HEK293T (cell line): Measurements from ENCODE around the gene LRRC36.

ENCODE experiments used
- CTCF ChIA-PET: fragments of 350-600 bp; formaldehyde crosslinking; extraction: SDS; loops from one replicate; lab custom pipeline; 2021; ENCODE audit warnings: antibody characterized with exemption, inconsistent platforms; lab: Yijun Ruan, JAX
- POLR2A ChIA-PET: fragments of 350-600 bp; formaldehyde crosslinking; extraction: SDS; loops from one replicate; lab custom pipeline; 2020; ENCODE audit warnings: antibody characterized with exemption, inconsistent platforms; lab: Yijun Ruan, JAX
- DNase-seq: peaks from one replicate; pipeline ENCODE4 v3.0.0; 2012; ENCODE audit warnings: mixed read lengths; ENCODE audit errors: extremely low spot score
- ARNT ChIP-seq: fragments of 450-650 bp; IDR thresholded peaks from 2 replicates; pipeline ENCODE4 v1.6.1; 2017; ENCODE audit warnings: mild to moderate bottlenecking
- BHLHE40 ChIP-seq: fragments of 450-650 bp; IDR thresholded peaks from 2 replicates; pipeline ENCODE4 v1.6.1; 2016; ENCODE audit warnings: mild to moderate bottlenecking, moderate library complexity, borderline replicate concordance
- CTBP1 ChIP-seq: fragments of 450-650 bp; IDR thresholded peaks from 2 replicates; pipeline ENCODE4 v1.6.1; 2016; ENCODE audit warnings: borderline replicate concordance
- ELF4 ChIP-seq: fragments of 450-650 bp; IDR thresholded peaks from 2 replicates; pipeline ENCODE4 v1.6.1; 2017; ENCODE audit warnings: antibody characterized with exemption
- FOXA1 ChIP-seq: fragments of 450-650 bp; IDR thresholded peaks from 2 replicates; pipeline ENCODE4 v1.6.1; 2016; ENCODE audit warnings: mild to moderate bottlenecking
- FOXK2 ChIP-seq: fragments of 450-650 bp; IDR thresholded peaks from 2 replicates; pipeline ENCODE4 v1.6.1; 2016; ENCODE audit warnings: mild to moderate bottlenecking
- FOXM1 ChIP-seq: fragments of 450-650 bp; IDR thresholded peaks from 2 replicates; pipeline ENCODE4 v1.6.1; 2017; ENCODE audit warnings: mild to moderate bottlenecking, borderline replicate concordance
- HDGF ChIP-seq: fragments of 450-650 bp; IDR thresholded peaks from 2 replicates; pipeline ENCODE4 v1.6.1; 2017; ENCODE audit warnings: antibody characterized with exemption, borderline replicate concordance
- L3MBTL2 ChIP-seq: fragments of 450-650 bp; conservative IDR thresholded peaks from 2 replicates; pipeline ENCODE4 v1.6.1; 2016; ENCODE audit warnings: mild to moderate bottlenecking
- LEF1 ChIP-seq: fragments of 450-650 bp; IDR thresholded peaks from 2 replicates; pipeline ENCODE4 v1.6.1; 2017; ENCODE audit warnings: mild to moderate bottlenecking, borderline replicate concordance
- NFRKB ChIP-seq: fragments of 450-650 bp; IDR thresholded peaks from 2 replicates; pipeline ENCODE4 v1.6.1; 2016; ENCODE audit warnings: mild to moderate bottlenecking, moderate library complexity
- PKNOX1 ChIP-seq: fragments of 450-650 bp; IDR thresholded peaks from 2 replicates; pipeline ENCODE4 v1.6.1; 2016
- SP1 ChIP-seq: fragments of 450-650 bp; IDR thresholded peaks from 2 replicates; pipeline ENCODE4 v1.6.1; 2017
- SUZ12 ChIP-seq: fragments of 450-650 bp; IDR thresholded peaks from 2 replicates; pipeline ENCODE4 v1.6.1; 2016; ENCODE audit warnings: mild to moderate bottlenecking
- TARDBP ChIP-seq: fragments of 450-650 bp; IDR thresholded peaks from 2 replicates; pipeline ENCODE4 v1.6.1; 2016
- ZNF384 ChIP-seq: fragments of 450-650 bp; IDR thresholded peaks from 2 replicates; pipeline ENCODE4 v1.6.1; 2016

Gene LRRC36

GRCh38 chr16:67388591-67388990, 62.0 kb downstream of the LRRC36 start:
- ChIA-PET CTCF (no interaction called here), POLR2A (interaction anchor here (0.6 kb wide), 1 partner anchor 122 kb away, joined by 3 read pairs; no protein-coding TSS in a partner anchor)
- no peak for DNase-seq
- TF ChIP-seq NFRKB (no peak), SP1 (no peak), SUZ12 (no peak), PKNOX1 (no peak), FOXA1 (no peak), ELF4 (no peak), LEF1 (no peak), FOXK2 (no peak), CTBP1 (no peak), ARNT (no peak), BHLHE40 (no peak), TARDBP (no peak)

- CTCF ChIA-PET, result no interaction called here
These were observed 63.5 kb downstream of the LRRC36 start for GRCh38 chr16:67389911-67390815.

GRCh38 chr16:67390816-67391423, 64.3 kb downstream of the LRRC36 start:
- TF ChIP-seq CTBP1 (no peak), BHLHE40 (no peak), HDGF (no peak), TARDBP (no peak), LEF1 (no peak), FOXM1 (no peak), FOXK2 (no peak), SUZ12 (no peak), NFRKB (no peak), FOXA1 (no peak), PKNOX1 (no peak), ARNT (no peak), L3MBTL2 (no peak), SP1 (no peak)
- ChIA-PET CTCF (interaction anchor here (3.5 kb wide), 1 partner anchor 10 kb away, joined by 16 read pairs; no protein-coding TSS in a partner anchor), POLR2A (no interaction called here)
- DNase-seq, result no peak

More at GRCh38 chr16:67389911-67390815, 63.5 kb downstream of the LRRC36 start:
- POLR2A ChIA-PET, result no interaction called here
- TF ChIP-seq SUZ12, result no peak
- TF ChIP-seq FOXK2, result no peak
- TF ChIP-seq L3MBTL2, result no peak
- no peak for TF ChIP-seq ZNF384
- no peak for TF ChIP-seq SP1
- no peak for TF ChIP-seq ELF4
- no peak for TF ChIP-seq HDGF
- no peak for TF ChIP-seq CTBP1
- TF ChIP-seq LEF1, result no peak
- TF ChIP-seq FOXA1, result no peak
- no peak for TF ChIP-seq FOXM1
- TF ChIP-seq BHLHE40, result no peak
- no peak for TF ChIP-seq NFRKB
- TF ChIP-seq TARDBP, result no peak
- DNase-seq, result no peak

- DNase-seq, result no peak
- TF ChIP-seq PKNOX1, result no peak
- no peak for TF ChIP-seq ARNT
- TF ChIP-seq BHLHE40, result no peak
- no peak for TF ChIP-seq HDGF
- no peak for TF ChIP-seq ZNF384
- no peak for TF ChIP-seq L3MBTL2
- TF ChIP-seq NFRKB, result no peak
- no peak for TF ChIP-seq LEF1
- TF ChIP-seq FOXA1, result no peak
- no peak for TF ChIP-seq FOXM1
- ChIA-PET CTCF (interaction anchor here (3.5 kb wide), 1 partner anchor 11 kb away, joined by 16 read pairs; no protein-coding TSS in a partner anchor), POLR2A (interaction anchor here (1.3 to 1.8 kb wide), 2 partner anchors 10 to 14 kb away, joined by 3 to 6 read pairs; no protein-coding TSS in a partner anchor)
These were observed 65.0 kb downstream of the LRRC36 start for GRCh38 chr16:67391424-67392300.
